ENCODE results near the gene SLC35F2.
"Not testable (repeated sequence)": the region's sequence is repeated elsewhere in the genome, so short reads cannot be mapped to it uniquely, and the experiment has no call there.

SLC35F2 gene

GRCh38 chr11:107783121-107783520 is 75.5 kb downstream of the SLC35F2 start:
- no peak for DNase-seq

DNA sequence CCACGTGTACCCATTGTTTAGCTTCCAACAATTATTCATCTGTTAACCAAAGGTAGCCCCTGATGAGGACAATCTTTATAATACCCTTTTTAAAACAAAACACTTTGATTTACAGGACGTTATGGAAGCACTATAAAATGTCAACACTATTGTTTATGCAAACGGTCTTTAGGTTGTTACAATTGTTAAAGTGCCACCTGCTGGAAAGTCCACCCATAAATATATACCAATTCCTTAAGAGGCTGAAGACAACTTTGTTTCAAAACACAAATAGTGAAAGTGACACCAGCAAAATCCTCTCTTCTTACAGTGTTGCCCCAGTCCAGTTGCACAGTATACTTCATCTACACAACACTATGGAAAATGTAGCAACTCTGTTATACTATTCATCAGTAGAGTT is 77.8 kb downstream of the SLC35F2 start:
- no peak for DNase-seq

- DNase-seq: no peak
Observed at GRCh38 chr11:107780136-107780535, 78.5 kb downstream of the SLC35F2 start.

DNA sequence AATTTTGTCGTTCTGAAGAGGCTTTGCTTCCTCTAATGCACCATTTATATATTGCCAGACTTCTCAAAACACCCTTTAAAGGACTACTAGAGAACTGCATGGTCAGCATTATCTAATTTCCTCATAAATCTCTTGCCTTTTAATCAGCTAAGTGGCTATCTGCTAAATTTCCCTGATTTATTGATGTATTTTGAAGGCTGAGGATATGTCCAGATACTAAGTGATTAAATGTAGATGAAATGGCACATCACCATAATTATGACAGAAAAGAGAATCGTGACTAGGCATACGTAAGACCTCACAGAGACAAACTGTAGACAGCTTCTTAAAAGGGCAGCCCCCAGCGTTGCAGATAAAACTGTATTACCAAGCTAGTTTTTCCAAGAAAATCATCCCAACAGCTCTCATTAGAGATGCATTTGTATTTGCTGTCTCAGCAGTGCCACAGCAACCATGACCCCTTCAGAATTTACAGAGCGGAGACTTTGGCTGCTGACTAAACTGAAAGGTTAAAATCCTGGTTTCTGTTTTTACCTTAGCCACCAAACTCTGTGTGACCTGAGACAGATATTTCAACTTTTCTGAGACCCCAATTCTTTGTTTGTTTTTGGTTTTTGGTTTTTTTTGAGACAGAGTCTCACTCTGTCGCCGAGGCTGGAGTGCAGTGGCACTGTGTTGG is 79.6 kb downstream of the SLC35F2 start:
- no peak for DNase-seq

- no peak for DNase-seq
Observed at GRCh38 chr11:107777110-107777509, 81.5 kb downstream of the SLC35F2 start.

DNA sequence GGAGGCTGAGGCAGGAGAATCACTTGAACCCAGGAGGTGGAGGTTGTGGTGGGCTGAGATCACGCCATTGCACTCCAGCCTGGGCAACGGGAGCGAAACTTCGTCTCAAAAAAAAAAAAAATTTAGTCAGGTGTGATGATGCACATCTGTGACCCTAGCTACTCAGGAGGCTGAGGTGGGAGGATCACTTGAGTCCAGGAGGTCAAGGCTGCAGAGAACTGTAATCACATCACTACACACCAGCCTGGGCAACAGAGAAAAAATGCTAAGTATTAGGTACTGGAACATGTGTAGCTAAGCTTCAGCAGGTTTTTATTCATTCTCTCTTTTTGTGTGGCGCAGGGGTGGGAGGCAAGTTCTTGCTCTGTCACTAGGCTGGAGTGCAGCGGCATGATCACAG is 82.5 kb downstream of the SLC35F2 start:
- no peak for DNase-seq

DNA sequence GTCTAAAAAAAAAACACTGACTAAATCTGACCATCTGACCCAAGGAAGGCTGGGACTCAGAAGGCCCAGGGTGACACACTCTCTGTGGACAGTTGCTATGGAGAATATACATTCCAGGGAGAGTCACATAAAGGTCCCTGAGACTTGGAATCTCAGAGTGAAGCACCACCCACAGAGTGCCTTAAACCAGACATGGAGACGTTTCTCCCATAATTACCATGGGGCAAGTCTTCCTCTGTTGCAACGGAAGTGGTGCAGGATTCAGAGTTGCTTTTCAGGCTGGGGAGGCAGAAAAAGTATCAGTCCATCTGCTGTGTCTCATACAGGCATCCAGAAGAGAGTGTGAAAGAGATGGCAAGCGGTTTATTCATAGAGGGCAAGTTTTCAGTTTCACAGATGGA is 88.0 kb downstream of the SLC35F2 start:
- peak in 1 of 2 experiments; percentile 58 for DNase-seq

GRCh38 chr11:107769189-107769588 is 89.4 kb downstream of the SLC35F2 start:
- DNase-seq: no peak

DNA sequence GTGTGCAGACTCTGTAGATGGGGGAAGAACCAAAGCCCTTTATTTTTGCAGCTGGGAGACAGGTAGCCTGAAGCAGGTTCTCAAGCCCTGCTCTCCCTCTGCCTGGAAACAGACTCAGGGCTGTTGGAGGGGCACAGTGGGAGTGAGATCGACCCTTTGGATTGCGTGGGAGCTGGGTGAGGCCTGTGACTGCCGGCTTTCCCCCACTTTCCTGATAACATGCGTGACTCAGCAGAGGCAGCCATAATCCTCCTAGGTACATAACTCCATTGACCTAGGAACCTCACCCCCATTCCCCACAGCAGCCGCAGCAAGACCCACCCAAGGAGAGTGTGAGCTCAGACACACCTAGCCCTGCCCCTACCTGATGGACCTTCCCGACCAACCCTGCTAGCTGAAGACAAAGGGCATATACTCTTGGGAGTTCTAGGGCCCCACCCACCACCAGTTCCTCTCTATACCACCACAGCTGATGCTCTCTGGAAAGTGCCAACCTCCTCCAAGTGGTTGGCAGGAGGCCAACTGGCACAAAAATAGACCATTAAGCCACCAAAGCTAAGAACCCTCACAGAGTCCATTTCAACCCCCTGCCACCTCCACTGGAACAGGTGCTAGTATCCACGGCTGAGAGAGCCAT is 99.8 kb downstream of the SLC35F2 start:
- DNase-seq: not testable (repeated sequence)

- DNase-seq: no peak
Observed at GRCh38 chr11:107757661-107758060, 100.9 kb downstream of the SLC35F2 start.

DNA sequence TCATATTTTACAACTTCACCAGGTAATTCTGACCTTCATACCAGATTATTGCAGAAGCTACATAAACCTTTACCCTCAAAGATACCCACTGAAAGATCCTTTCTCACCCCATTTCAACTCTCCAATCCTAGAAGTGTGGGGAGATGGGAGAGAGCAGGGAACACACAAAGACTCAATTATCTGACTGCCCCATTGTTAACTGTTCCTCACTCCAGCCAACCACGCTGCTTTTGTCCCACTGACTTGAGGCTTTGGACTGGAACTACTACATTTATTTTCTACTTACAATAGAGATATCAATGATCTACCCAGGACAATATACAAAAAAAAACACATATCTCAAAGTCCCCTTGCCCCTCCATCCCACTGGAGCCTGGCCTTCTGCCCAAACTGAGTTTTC is 102.0 kb downstream of the SLC35F2 start:
- DNase-seq: no peak

- peak in 1 of 2 experiments; percentile 23 for DNase-seq
Observed at GRCh38 chr11:107752949-107753822, 105.4 kb downstream of the SLC35F2 start.

- no peak for DNase-seq
Observed at GRCh38 chr11:107752508-107752907, 106.1 kb downstream of the SLC35F2 start.

DNA sequence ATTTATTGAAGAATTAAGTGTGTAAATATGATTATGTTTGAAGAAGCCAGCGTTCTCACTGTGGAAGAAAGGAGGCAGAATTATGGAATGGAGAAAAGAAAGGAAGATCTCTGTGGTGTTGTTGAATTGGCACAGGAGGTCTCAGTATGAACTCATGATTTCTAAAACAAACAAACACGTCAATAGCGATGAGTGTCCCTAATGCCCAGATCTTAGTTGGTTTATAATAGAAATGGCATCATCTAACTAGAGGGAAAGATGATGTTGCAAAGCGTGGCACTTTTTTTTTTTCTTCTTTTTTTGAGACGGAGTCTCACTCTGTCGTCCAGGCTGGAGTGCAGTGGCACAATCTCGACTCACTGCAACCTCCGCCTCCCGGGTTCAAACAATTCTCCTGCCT is 107.5 kb downstream of the SLC35F2 start:
- no peak for DNase-seq

DNA sequence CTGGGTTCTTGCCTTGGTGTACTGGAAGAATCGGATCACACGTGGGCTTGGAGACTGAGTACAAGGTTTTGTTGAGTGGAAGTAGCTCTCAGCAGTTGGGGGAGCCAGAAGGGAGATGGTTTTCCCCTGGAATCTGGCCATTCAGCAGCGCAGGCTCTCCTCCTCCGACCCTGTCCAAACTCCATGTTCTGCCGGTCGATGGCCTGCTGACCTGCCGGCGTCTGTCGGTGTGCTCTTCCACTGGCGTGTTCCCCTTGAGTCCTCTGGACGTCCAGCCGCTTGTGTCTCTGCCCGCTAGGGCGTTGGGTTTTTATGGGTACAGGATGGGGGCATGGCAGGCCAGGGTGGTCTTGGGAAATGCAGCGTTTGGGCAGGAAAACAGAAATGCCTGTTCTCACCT is 108.3 kb downstream of the SLC35F2 start:
- DNase-seq: no peak

GRCh38 chr11:107747622-107748021 is 111.0 kb downstream of the SLC35F2 start:
- peak in 1 of 2 experiments; percentile 15 for DNase-seq

- DNase-seq: peak; percentile 22 to 54
Observed at GRCh38 chr11:107744736-107745135, 113.9 kb downstream of the SLC35F2 start.

DNA sequence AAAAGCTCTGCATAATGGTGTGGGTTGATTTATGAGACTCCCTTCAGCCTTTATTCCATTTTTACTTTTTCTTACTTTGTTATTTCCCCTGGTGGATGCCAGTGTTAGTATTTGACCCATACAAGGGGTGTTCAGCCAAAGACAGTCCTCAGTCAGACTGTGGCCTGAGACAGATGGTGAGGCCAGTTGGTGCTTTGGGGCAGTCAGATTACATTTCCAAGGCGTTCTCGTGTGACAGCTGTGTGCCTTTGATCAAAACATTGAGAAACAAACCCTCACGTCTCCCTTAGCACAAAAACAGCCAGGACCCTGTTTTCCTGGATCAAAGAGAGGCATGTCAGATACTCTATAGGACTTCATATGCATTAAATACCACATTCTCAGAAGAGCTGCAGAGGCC is 115.4 kb downstream of the SLC35F2 start:
- DNase-seq: peak; percentile 74 to 94

DNA sequence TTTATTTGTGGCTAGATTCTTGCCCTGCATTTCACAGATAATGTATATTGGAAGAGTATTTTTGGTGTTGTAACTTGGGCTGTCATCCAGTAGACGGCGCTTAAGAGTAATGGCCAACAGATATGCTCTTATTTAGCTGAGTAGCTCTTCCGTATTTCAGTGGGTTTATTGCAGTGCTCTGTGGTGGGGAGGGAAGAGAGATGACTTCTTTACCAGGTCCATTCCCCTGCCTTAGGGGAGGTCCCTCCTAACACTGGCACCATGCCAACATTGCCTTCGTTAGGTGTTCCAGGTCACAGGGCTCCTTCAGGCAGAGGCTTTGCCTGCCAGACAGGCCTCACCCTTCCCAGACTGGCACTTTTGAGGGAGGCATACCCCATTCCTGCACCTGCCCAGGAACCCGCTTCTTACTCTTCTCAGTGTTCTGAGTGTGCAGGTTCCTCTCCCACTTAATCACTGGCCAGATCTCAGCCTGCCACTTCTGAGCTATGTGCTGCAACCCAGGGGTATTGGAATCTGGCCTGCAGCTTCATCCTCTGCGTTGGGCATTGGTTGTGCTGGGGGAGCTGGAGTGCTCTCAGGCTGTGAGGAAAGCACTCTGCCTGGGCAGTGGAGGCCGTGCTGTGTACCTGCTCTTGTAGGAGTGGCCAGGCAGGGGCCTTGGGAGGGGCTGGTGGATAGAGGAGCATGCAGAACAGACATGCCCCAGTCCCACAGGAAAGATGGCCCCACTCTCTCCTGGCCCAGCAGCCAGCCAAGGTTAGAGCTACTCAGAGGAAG is 117.4 kb downstream of the SLC35F2 start:
- DNase-seq: peak; percentile 22 to 50
